H1 (cell line): ENCODE results near the gene CHRNG. TPM values are rescaled to one million over a fixed set of nuclear protein-coding genes. Genes with fewer than 3 reads are reported as not detected.

Source experiments
- CTCF ChIA-PET: fragments of 300-600 bp; sonication (Branson Sonifier 250); formaldehyde crosslinking; loops from one replicate; lab custom pipeline; 2021; ENCODE audit not compliant: partially characterized antibody; lab: Charles Lee
- POLR2A ChIA-PET: fragments of 300-600 bp; sonication (Branson Sonifier 250); formaldehyde crosslinking; loops from one replicate; lab custom pipeline; 2021; ENCODE audit warnings: inconsistent platforms; ENCODE audit not compliant: partially characterized antibody; lab: Charles Lee
- DNase-seq, 2 experiments: peaks; one replicate each; pipeline versions ENCODE4 v3.0.0 to v3.0.0-alpha.2; 2010 to 2022; ENCODE audit warnings: low spot score in 2 of 2, low read depth in 1 of 2, mixed read lengths in 1 of 2
- FAIRE-seq: peaks from 2 replicates; lab custom pipeline; 2011; peaks lifted over from hg19 to GRCh38; lab: Jason Lieb, UNC
- H2AFZ ChIP-seq: 2 replicates; pipeline ENCODE4 v1.8.1; 2012; ENCODE audit warnings: low read length, inconsistent platforms
- H2AK5ac ChIP-seq: 2 replicates; pipeline ENCODE4 v1.6.1; 2013; ENCODE audit warnings: low read depth, low read length
- H2BK120ac ChIP-seq: replicated peaks from 2 replicates; pipeline ENCODE3; 2013; ENCODE audit warnings: low read depth, low read length, inconsistent platforms
- H2BK12ac ChIP-seq: 2 replicates; pipeline ENCODE4 v1.6.1; 2013; ENCODE audit warnings: low read depth, low read length
- H2BK15ac ChIP-seq: 2 replicates; pipeline ENCODE4 v1.6.1; 2013; ENCODE audit warnings: low read length
- H2BK20ac ChIP-seq: 2 replicates; pipeline ENCODE4 v1.6.1; 2013; ENCODE audit warnings: low read length
- H2BK5ac ChIP-seq: 2 replicates; pipeline ENCODE4 v1.6.1; 2013; ENCODE audit warnings: low read depth, low read length
- H3K14ac ChIP-seq: 2 replicates; pipeline ENCODE4 v1.6.1; 2013; ENCODE audit warnings: inconsistent platforms; ENCODE audit not compliant: insufficient read length
- H3K18ac ChIP-seq: 2 replicates; pipeline ENCODE4 v1.6.1; 2013; ENCODE audit warnings: low read length; ENCODE audit errors: extremely low read depth
- H3K23ac ChIP-seq: 2 replicates; pipeline ENCODE4 v1.6.1; 2013; ENCODE audit warnings: inconsistent platforms; ENCODE audit not compliant: insufficient read length
- H3K23me2 ChIP-seq: 2 replicates; pipeline ENCODE4 v1.6.1; 2013; ENCODE audit warnings: low read depth, low read length
- H3K27ac ChIP-seq: 2 replicates; pipeline ENCODE4 v1.6.1; 2011; ENCODE audit warnings: low read depth, low read length, inconsistent platforms
- H3K27me3 ChIP-seq, 4 experiments: replicated peaks in 1 of 4; 1 replicate in 1 of 4; 2 replicates in 3 of 4; pipeline versions ENCODE4 v1.6.1 to v1.8.1; 2011 to 2013; ENCODE audit warnings: low read length in 3 of 4, mild to moderate bottlenecking in 3 of 4, inconsistent platforms in 2 of 4, mixed read lengths in 2 of 4, moderate library complexity in 1 of 4; ENCODE audit not compliant: control insufficient read depth in 3 of 4, insufficient read depth in 3 of 4; ENCODE audit errors: extremely low read depth in 1 of 4
- H3K36me3 ChIP-seq, 4 experiments: 2 replicates each; pipeline versions ENCODE4 v1.6.1 to v1.8.1; 2011 to 2013; ENCODE audit warnings: mild to moderate bottlenecking in 4 of 4, low read length in 3 of 4, moderate library complexity in 2 of 4, control low read depth in 1 of 4, inconsistent platforms in 1 of 4; ENCODE audit not compliant: insufficient read depth in 4 of 4, control insufficient read depth in 2 of 4
- H3K4ac ChIP-seq: replicated peaks from 2 replicates; pipeline ENCODE3; 2013; ENCODE audit warnings: low read length, low read depth, mixed read lengths, inconsistent platforms; ENCODE audit not compliant: insufficient read length
- H3K4me1 ChIP-seq, 4 experiments: replicated peaks in 1 of 4; 1 replicate in 1 of 4; 2 replicates in 3 of 4; pipeline versions ENCODE4 v1.6.1 to v1.8.1; 2011 to 2013; ENCODE audit warnings: low read length in 3 of 4, inconsistent platforms in 2 of 4, mixed read lengths in 1 of 4; ENCODE audit not compliant: insufficient read depth in 4 of 4, control insufficient read depth in 3 of 4
- H3K4me2 ChIP-seq, 2 experiments: 2 replicates each; pipeline versions ENCODE4 v1.6.1 to v1.8.1; 2011 to 2013; ENCODE audit warnings: low read depth in 2 of 2, low read length in 2 of 2, control low read depth in 1 of 2, inconsistent platforms in 1 of 2, mild to moderate bottlenecking in 1 of 2; ENCODE audit not compliant: insufficient read depth in 1 of 2
- H3K4me3 ChIP-seq, 4 experiments: fragments of 200-600, 300-600 bp in 1 of 4; sonication (generic), shearing (Covaris generic), sonication (Bioruptor Twin) in 1 of 4; 2 replicates each; pipeline versions ENCODE4 v1.5.1 to v1.8.1; 2011 to 2016; ENCODE audit warnings: low read length in 4 of 4, low read depth in 3 of 4, control low read depth in 2 of 4, inconsistent platforms in 2 of 4, mild to moderate bottlenecking in 2 of 4, mixed read lengths in 1 of 4, moderate library complexity in 1 of 4; ENCODE audit not compliant: insufficient read depth in 2 of 4; ENCODE audit errors: extremely low read depth in 1 of 4
- H3K56ac ChIP-seq: replicated peaks from 2 replicates; pipeline ENCODE3; 2013; ENCODE audit warnings: low read depth, mild to moderate bottlenecking, mixed read lengths, low read length, inconsistent platforms; ENCODE audit not compliant: insufficient read length
- H3K79me1 ChIP-seq: 2 replicates; pipeline ENCODE4 v1.6.1; 2013; ENCODE audit warnings: low read depth, low read length, control low read depth
- H3K79me2 ChIP-seq, 2 experiments: 2 replicates each; pipeline versions ENCODE4 v1.6.1 to v1.8.1; 2012 to 2013; ENCODE audit warnings: low read length in 2 of 2, mild to moderate bottlenecking in 2 of 2, inconsistent platforms in 1 of 2; ENCODE audit not compliant: insufficient read depth in 2 of 2, control insufficient read depth in 1 of 2
- H3K9ac ChIP-seq, 4 experiments: replicated peaks in 1 of 4; 1 replicate in 1 of 4; 2 replicates in 3 of 4; pipeline versions ENCODE4 v1.6.1 to v1.8.1; 2011 to 2013; ENCODE audit warnings: low read depth in 3 of 4, low read length in 3 of 4, control low read depth in 2 of 4, mild to moderate bottlenecking in 2 of 4, moderate library complexity in 2 of 4, inconsistent platforms in 1 of 4; ENCODE audit errors: extremely low read depth in 1 of 4
- H3K9me3 ChIP-seq, 2 experiments: 2 replicates each; pipeline versions ENCODE4 v1.6.1 to v1.8.1; 2012 to 2013; ENCODE audit warnings: mild to moderate bottlenecking in 2 of 2, moderate library complexity in 2 of 2, control low read depth in 1 of 2, inconsistent platforms in 1 of 2, low read depth in 1 of 2, low read length in 1 of 2, mixed read lengths in 1 of 2; ENCODE audit not compliant: insufficient read depth in 2 of 2
- H4K20me1 ChIP-seq, 2 experiments: replicated peaks in 1 of 2; 2 replicates each; pipeline versions ENCODE3 to v1.8.1; 2011 to 2013; ENCODE audit warnings: inconsistent platforms in 2 of 2, low read length in 2 of 2, mild to moderate bottlenecking in 1 of 2; ENCODE audit not compliant: insufficient read depth in 2 of 2, control insufficient read depth in 1 of 2
- H4K5ac ChIP-seq: 2 replicates; pipeline ENCODE4 v1.6.1; 2013; ENCODE audit warnings: low read length, low read depth, mixed read lengths, inconsistent platforms; ENCODE audit not compliant: insufficient read length
- H4K8ac ChIP-seq: 2 replicates; pipeline ENCODE4 v1.8.0; 2013; ENCODE audit warnings: mild to moderate bottlenecking, moderate library complexity, low read length, inconsistent platforms; ENCODE audit not compliant: insufficient read depth; ENCODE audit errors: extremely low read depth
- H4K91ac ChIP-seq: replicated peaks from 2 replicates; pipeline ENCODE3; 2013; ENCODE audit warnings: low read length, mixed read lengths, inconsistent platforms; ENCODE audit not compliant: insufficient read length
- BCL11A ChIP-seq, 2 experiments: IDR thresholded peaks; one replicate each; pipeline ENCODE4 v1.6.1; 2011; ENCODE audit warnings: low read depth in 2 of 2, low read length in 2 of 2, mild to moderate bottlenecking in 2 of 2
- CTBP2 ChIP-seq: IDR thresholded peaks from 2 replicates; pipeline ENCODE4 v1.7.0; 2011; ENCODE audit warnings: borderline replicate concordance, mild to moderate bottlenecking, moderate library complexity, mixed read lengths, low read length; ENCODE audit not compliant: insufficient read depth, insufficient read length
- CTCF ChIP-seq, 3 experiments: IDR thresholded peaks; 1 replicate in 2 of 3; 2 replicates in 1 of 3; pipeline versions ENCODE4 v1.5.1 to v1.6.1; 2011; ENCODE audit warnings: low read length in 3 of 3, mild to moderate bottlenecking in 3 of 3, inconsistent platforms in 2 of 3, low read depth in 1 of 3, moderate library complexity in 1 of 3; ENCODE audit not compliant: insufficient read depth in 1 of 3; ENCODE audit errors: control extremely low read depth in 1 of 3
- E2F6 ChIP-seq: IDR thresholded peaks from 2 replicates; pipeline ENCODE4 v1.6.1; 2012; ENCODE audit warnings: inconsistent platforms
- EZH2 ChIP-seq: fragments of 200-600 bp; sonication (generic); IDR thresholded peaks from 2 replicates; pipeline ENCODE4 v1.7.1; 2012; ENCODE audit warnings: low read depth, mild to moderate bottlenecking, moderate library complexity, low read length, inconsistent platforms; ENCODE audit not compliant: severe bottlenecking
- KDM4A ChIP-seq: IDR thresholded peaks from one replicate; pipeline ENCODE4 v1.7.1; 2012; ENCODE audit warnings: low read depth, mild to moderate bottlenecking, moderate library complexity, low read length, inconsistent platforms; ENCODE audit not compliant: severe bottlenecking
- PHF8 ChIP-seq: fragments of 200-600 bp; sonication (generic); conservative IDR thresholded peaks from 2 replicates; pipeline ENCODE4 v1.7.1; 2012; ENCODE audit warnings: low read depth, mild to moderate bottlenecking, inconsistent platforms, low read length, moderate library complexity
- POLR2A ChIP-seq, 2 experiments: IDR thresholded peaks; 1 replicate in 1 of 2; 2 replicates in 1 of 2; pipeline ENCODE4 v1.6.1; 2011; ENCODE audit warnings: low read depth in 2 of 2, low read length in 2 of 2, mild to moderate bottlenecking in 2 of 2; ENCODE audit errors: control extremely low read depth in 1 of 2
- POU5F1 ChIP-seq: IDR thresholded peaks from 2 replicates; pipeline ENCODE4 v1.6.1; 2011; ENCODE audit warnings: low read depth, mild to moderate bottlenecking, low read length, moderate library complexity
- SP4 ChIP-seq: IDR thresholded peaks from 2 replicates; pipeline ENCODE4 v1.6.1; 2012; ENCODE audit warnings: low read length, inconsistent platforms
- WGBS, 2 experiments: shearing (Covaris generic) in 1 of 2; methylation state at CpG; one replicate each; pipeline versions ENCODE4 v1.1.6 to v1.1.7; 2013 to 2015; ENCODE audit warnings: low lambda C conversion rate in 2 of 2, mixed read lengths in 2 of 2, inconsistent platforms in 1 of 2, low coverage in 1 of 2, missing lambda C conversion rate in 1 of 2; ENCODE audit not compliant: insufficient replicate concordance in 2 of 2, insufficient coverage in 1 of 2, insufficient read length in 1 of 2; ENCODE audit errors: extremely low coverage in 1 of 2, missing lambda C conversion rate in 1 of 2; 5-methylcytosine and 5-hydroxymethylcytosine counted together
- polyA plus RNA-seq, 7 experiments: library from polyadenylated mRNA; depleted of rRNA in 3 of 7; stranded (reverse) in 5 of 7; unstranded in 2 of 7; fragments of >200 nt in 5 of 7; fragments of 200-250 nt in 2 of 7; gene quantifications; 1 replicate in 5 of 7; 2 replicates in 1 of 7; 4 replicates in 1 of 7; pipeline versions ENCODE4 v1.2.1 to v1.2.3, GENCODE V29; 2011 to 2013; ENCODE audit warnings: missing spikeins in 2 of 7, mixed read lengths in 2 of 7
- total RNA-seq: library from RNA; stranded (reverse); fragmentation: NEBNext Ultra II Directional; extraction: Animal tissue kit (Norgen Biotek cat#: 25700); gene quantifications from 2 replicates; pipeline ENCODE4 v1.2.1, GENCODE V29; 2021

CHRNG gene
- total and polyA plus RNA-seq, 2 of the 8 experiments (the other 6 are each of a cell fraction or from before 2014, with no cell fraction given) = 0.05 TPM; not detected in 1

- H3K23ac ChIP-seq = no peak overlapping the region
- POLR2A ChIA-PET = interaction anchor here (1.2 kb wide), 1 partner anchor 11 kb away, joined by 3 read pairs; no protein-coding TSS in a partner anchor
- no peak overlapping the region for H2AK5ac ChIP-seq
- DNase-seq = no peak
- H3K4ac ChIP-seq = no peak overlapping the region
- H3K36me3 ChIP-seq = no peaks in the 10 kb centered on the region
- no peak overlapping the region for H2BK120ac ChIP-seq
- H2AFZ ChIP-seq = no peak overlapping the region
- no peak overlapping the region for H3K56ac ChIP-seq
- no peak overlapping the region for H3K9ac ChIP-seq
- CTCF ChIA-PET = interaction anchor here (0.8 to 10.8 kb wide), 12 partner anchors 9 to 150 kb away, joined by 3 to 176 read pairs (median 4); partner anchors contain the start of genes CHRND and PRSS56
- H3K18ac ChIP-seq = no peak overlapping the region
- no peak overlapping the region for H3K4me3 ChIP-seq
- peaks cover 0 to 10% (median 2%) of the 10 kb centered on the region in 4 experiments; a peak in 2 of 7 replicates for H3K4me1 ChIP-seq
- H4K8ac ChIP-seq = no peak overlapping the region; the same call in 1 of the 2 replicates
- H2BK12ac ChIP-seq = peak overlapping the region; percentile 50; the same call in 1 of the 2 replicates
- no peak for FAIRE-seq
- H4K20me1 ChIP-seq = no peaks in the 10 kb centered on the region
- H3K79me2 ChIP-seq = no peaks in the 10 kb centered on the region
- no peak overlapping the region for H3K14ac ChIP-seq
- peak overlapping the region; percentile 88; the same call in 1 of the 2 replicates for H2BK15ac ChIP-seq
- no peak overlapping the region for H3K27ac ChIP-seq
- H4K5ac ChIP-seq = no peak overlapping the region
- H3K4me2 ChIP-seq = no peak overlapping the region
- H3K27me3 ChIP-seq = peaks cover 0 to under 1% (median 0%) of the 10 kb centered on the region in 4 experiments; a peak in 1 of 7 replicates
- no peak overlapping the region for H2BK20ac ChIP-seq
- WGBS, 2 experiments = 75% methylated on average over 10 of the region's 10 CpGs; no CpG with 5 or more reads in 1 of the 2 experiments
- H3K79me1 ChIP-seq = no peaks in the 10 kb centered on the region
- no peaks in the 10 kb centered on the region for H3K9me3 ChIP-seq
- no peak overlapping the region for H4K91ac ChIP-seq
- H3K23me2 ChIP-seq = peaks cover 2% of the 10 kb centered on the region; the same call in 1 of the 2 replicates
- H2BK5ac ChIP-seq = peak overlapping the region; percentile 44; the same call in 1 of the 2 replicates
- TF ChIP-seq POLR2A (IDR thresholded peaks at IDR 0.05; ENCODE audit: control extremely low read depth in 1 of 2, low read depth in 2 of 2, low read length in 2 of 2) (no peak), E2F6 (no peak), POU5F1 (no peak), BCL11A (IDR thresholded peaks at IDR 0.05; ENCODE audit: low read depth in 2 of 2, low read length in 2 of 2) (no peak), PHF8 (no peak), KDM4A (no peak), CTBP2 (no peak), CTCF (IDR thresholded peaks at IDR 0.05; ENCODE audit: control extremely low read depth in 1 of 3, insufficient read depth in 1 of 3, low read depth in 1 of 3, low read length in 3 of 3) (no peak), SP4 (no peak), EZH2 (no peak)
Observed at GRCh38 chr2:232512602-232513001, 26.9 kb upstream of the CHRNG start.
